ENCODE results near the gene IDH3B. TPM values are rescaled to one million over a fixed set of nuclear protein-coding genes. Genes with fewer than 3 reads are reported as not detected.

Gene IDH3B
- total and polyA plus RNA-seq, 2 of the 8 experiments (the other 6 are each of a cell fraction or from before 2014, with no cell fraction given), result 110 to 167 TPM

DNA sequence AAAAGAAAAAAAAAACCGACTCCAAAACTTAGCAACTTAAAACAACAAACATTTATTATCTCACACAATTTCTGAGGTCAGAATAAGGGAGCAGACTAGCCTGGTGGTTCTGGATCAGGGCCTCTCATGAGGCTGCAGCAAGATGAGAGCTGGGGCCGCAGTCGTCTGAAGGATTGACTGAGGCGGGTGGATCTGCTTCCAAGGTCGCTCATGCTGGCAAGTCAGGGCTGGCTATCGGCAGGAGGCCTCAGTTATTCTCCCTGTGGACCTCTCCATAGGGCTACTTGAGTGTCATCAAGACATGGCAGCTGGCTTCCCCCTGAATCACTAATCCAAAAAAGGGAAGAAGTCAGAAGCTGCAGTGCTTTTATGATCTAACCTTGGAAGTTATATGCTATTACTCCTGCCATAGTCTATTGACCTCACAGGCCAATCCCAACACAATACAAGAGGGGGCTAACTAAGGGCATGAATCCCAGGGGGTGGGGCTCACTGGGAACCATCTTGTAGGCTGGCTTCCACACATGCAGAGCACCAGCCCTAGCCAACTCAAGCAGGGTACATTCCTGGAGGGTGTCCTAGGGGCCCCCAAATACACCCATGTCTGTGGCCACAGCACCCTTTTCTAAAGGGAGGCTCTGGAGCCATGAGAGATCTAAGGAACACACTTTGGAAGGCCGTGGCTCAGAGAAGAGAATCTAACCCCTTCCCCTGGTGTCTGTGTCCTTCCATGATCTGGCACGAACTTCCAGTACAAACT is 39.9 kb upstream of the IDH3B start:
- no peak overlapping the region for H3K27ac ChIP-seq (ENCODE audit: low read depth, low read length)
- no peak overlapping the region for H2BK20ac ChIP-seq (ENCODE audit: low read length)
- 85% methylated on average over 8 of the region's 8 CpGs; no CpG with 5 or more reads in 1 of the 2 experiments for WGBS, 2 experiments (ENCODE audit: extremely low coverage in 1 of 2, insufficient coverage in 1 of 2, insufficient read length in 1 of 2, insufficient replicate concordance in 2 of 2, low coverage in 1 of 2, low lambda C conversion rate in 2 of 2, missing lambda C conversion rate in 1 of 2)
- CTCF ChIA-PET (ENCODE audit: partially characterized antibody), result interaction anchor here (0.6 to 8.4 kb wide), 6 partner anchors 9 to 50 kb away, joined by 3 to 75 read pairs (median 3); no protein-coding TSS in a partner anchor
- no peak overlapping the region for H2BK15ac ChIP-seq (ENCODE audit: low read length)
- H3K9ac ChIP-seq (replicated peaks in 1 of 4; ENCODE audit: extremely low read depth in 1 of 4, low read depth in 3 of 4, low read length in 3 of 4), result no peak overlapping the region
- H3K4ac ChIP-seq (replicated peaks; ENCODE audit: insufficient read length, low read depth, low read length), result no peak overlapping the region
- H3K23me2 ChIP-seq (ENCODE audit: low read depth, low read length), result no peaks in the 10 kb centered on the region; the same call in 1 of the 2 replicates
- no peaks in the 10 kb centered on the region for H3K36me3 ChIP-seq (ENCODE audit: control insufficient read depth in 2 of 4, insufficient read depth in 4 of 4, low read length in 3 of 4)
- peaks cover 0 to 50% (median 33%) of the 10 kb centered on the region in 4 experiments; a peak in 6 of 7 replicates for H3K4me1 ChIP-seq (replicated peaks in 1 of 4; ENCODE audit: control insufficient read depth in 3 of 4, insufficient read depth in 4 of 4, low read length in 3 of 4)
- H3K79me2 ChIP-seq (ENCODE audit: control insufficient read depth in 1 of 2, insufficient read depth in 2 of 2, low read length in 2 of 2), result no peaks in the 10 kb centered on the region
- no peak overlapping the region for H4K91ac ChIP-seq (replicated peaks; ENCODE audit: insufficient read length, low read length)
- H3K23ac ChIP-seq (ENCODE audit: insufficient read length), result no peak overlapping the region
- no peak overlapping the region for H4K5ac ChIP-seq (ENCODE audit: insufficient read length, low read depth, low read length)
- no peak overlapping the region for H3K14ac ChIP-seq (ENCODE audit: insufficient read length)
- no peak overlapping the region for H3K4me2 ChIP-seq (ENCODE audit: insufficient read depth in 1 of 2, low read depth in 2 of 2, low read length in 2 of 2)
- no peak overlapping the region for H2AK5ac ChIP-seq (ENCODE audit: low read depth, low read length)
- FAIRE-seq (no peak), DNase-seq (ENCODE audit: low read depth in 1 of 2, low spot score in 2 of 2) (no peak)
- H2BK12ac ChIP-seq (ENCODE audit: low read depth, low read length), result 0 out of 2 replicates have a peak overlapping the region, but pooled peaks have one; percentile 23
- POLR2A ChIA-PET (ENCODE audit: partially characterized antibody), result no interaction called here
- no peak overlapping the region for H4K8ac ChIP-seq (ENCODE audit: extremely low read depth, insufficient read depth, low read length)
- H2AFZ ChIP-seq (ENCODE audit: low read length), result no peak overlapping the region
- H3K56ac ChIP-seq (replicated peaks; ENCODE audit: insufficient read length, low read depth, low read length), result no peak overlapping the region
- H4K20me1 ChIP-seq (replicated peaks in 1 of 2; ENCODE audit: control insufficient read depth in 1 of 2, insufficient read depth in 2 of 2, low read length in 2 of 2), result no peaks in the 10 kb centered on the region
- no peaks in the 10 kb centered on the region; the same call in 1 of the 2 replicates for H3K79me1 ChIP-seq (ENCODE audit: low read depth, low read length)
- no peak overlapping the region for H2BK5ac ChIP-seq (ENCODE audit: low read depth, low read length)
- H2BK120ac ChIP-seq (replicated peaks; ENCODE audit: low read depth, low read length), result no peak overlapping the region
- peaks cover 0 to 49% (median 36%) of the 10 kb centered on the region in 4 experiments; a peak in 6 of 7 replicates for H3K27me3 ChIP-seq (replicated peaks in 1 of 4; ENCODE audit: control insufficient read depth in 3 of 4, extremely low read depth in 1 of 4, insufficient read depth in 3 of 4, low read length in 3 of 4)
- no peak overlapping the region for H3K18ac ChIP-seq (ENCODE audit: extremely low read depth, low read length)
- H3K4me3 ChIP-seq (ENCODE audit: extremely low read depth in 1 of 4, insufficient read depth in 2 of 4, low read depth in 3 of 4, low read length in 4 of 4), result no peak overlapping the region
- H3K9me3 ChIP-seq (ENCODE audit: insufficient read depth in 2 of 2, low read depth in 1 of 2, low read length in 1 of 2), result no peaks in the 10 kb centered on the region
- TF ChIP-seq POLR2A (IDR thresholded peaks at IDR 0.05; ENCODE audit: control extremely low read depth in 1 of 2, low read depth in 2 of 2, low read length in 2 of 2) (no peak), TEAD4 (IDR thresholded peaks at IDR 0.05; ENCODE audit: low read depth, low read length) (no peak), POU5F1 (IDR thresholded peaks at IDR 0.05; ENCODE audit: low read depth, low read length) (no peak), SUZ12 (IDR thresholded peaks at IDR 0.05; ENCODE audit: low read length) (no peak), CREB1 (IDR thresholded peaks at IDR 0.05) (no peak), TAF7 (optimal IDR thresholded peaks at IDR 0.05; ENCODE audit: borderline replicate concordance, low read depth, low read length) (no peak)
- TF ChIP-seq, protein P1, sequence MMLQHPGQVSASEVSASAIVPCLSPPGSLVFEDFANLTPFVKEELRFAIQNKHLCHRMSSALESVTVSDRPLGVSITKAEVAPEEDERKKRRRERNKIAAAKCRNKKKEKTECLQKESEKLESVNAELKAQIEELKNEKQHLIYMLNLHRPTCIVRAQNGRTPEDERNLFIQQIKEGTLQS (IDR thresholded peaks at IDR 0.05; ENCODE audit: insufficient read depth, low read depth, low read length), result no peak

All from H1 (cell line).